Lower leg skin (tissue), 4 donors: Measurements from ENCODE around the gene GLOD5. TPM values are rescaled to one million over a fixed set of nuclear protein-coding genes. Genes with fewer than 3 reads are reported as not detected.
"Not testable (repeated sequence)": the region's sequence is repeated elsewhere in the genome, so short reads cannot be mapped to it uniquely, and the experiment has no call there.

Experiments
- DNase-seq, 2 donors: peaks; one replicate each; pipeline ENCODE4 v3.0.0-alpha.2; 2019; ENCODE audit warnings: low spot score in 2 of 2
- H3K4me3 ChIP-seq: fragments of 200-600 bp; sonication (generic); 2 replicates; pipeline ENCODE4 v1.5.1; 2017; ENCODE audit warnings: mild to moderate bottlenecking, low read depth; ENCODE audit not compliant: poor library complexity, severe bottlenecking
- CTCF ChIP-seq, 3 donors: fragments of 450-650 bp; IDR thresholded peaks; one replicate each; pipeline ENCODE4 v1.5.1; 2016; ENCODE audit warnings: antibody characterized with exemption in 3 of 3, mild to moderate bottlenecking in 3 of 3, moderate library complexity in 2 of 3
- POLR2A ChIP-seq, 2 donors: fragments of 450-650 bp; IDR thresholded peaks; one replicate each; pipeline ENCODE4 v1.6.1; 2016 to 2017; ENCODE audit warnings: antibody characterized with exemption in 2 of 2, mild to moderate bottlenecking in 1 of 2, moderate library complexity in 1 of 2
- WGBS, 2 donors: methylation state at CpG; one replicate each; pipeline ENCODE4 v1.1.5; 2018; 5-methylcytosine and 5-hydroxymethylcytosine counted together
- intact Hi-C: fragments of 100-400 bp; cut with DNase I; formaldehyde crosslinking; loops from one replicate; pipeline ENCODE4 v1.15.0; 2023; ENCODE audit warnings: low total_unique reads
- total RNA-seq, 4 donors: library from RNA; depleted of rRNA; stranded (reverse); fragments of >200 nt; gene quantifications; one replicate each; pipeline ENCODE4 v1.1.0, GENCODE V29; 2016

Gene GLOD5
- total RNA-seq, 4 donors from 2014 or later = not detected

- 72 to 94% methylated on average over 2 to 9 of the region's 16 CpGs for WGBS, 2 donors
- H3K4me3 ChIP-seq = no peak overlapping the region
- no peak for DNase-seq
- intact Hi-C loops = no loop called here
- TF ChIP-seq POLR2A (IDR thresholded peaks at IDR 0.05) (no peak), CTCF (IDR thresholded peaks at IDR 0.05) (no peak)
These were observed 56.6 kb downstream of the GLOD5 start for GRCh38 chrX:48818098-48818497.

GRCh38 chrX:48818866-48819265, 57.3 kb downstream of the GLOD5 start:
- DNase-seq = no peak
- TF ChIP-seq CTCF (IDR thresholded peaks at IDR 0.05) = no peak
- no peak for TF ChIP-seq POLR2A (IDR thresholded peaks at IDR 0.05)
- no peak overlapping the region for H3K4me3 ChIP-seq
- WGBS, 2 donors = 89 to 100% methylated on average over 3 to 4 of the region's 4 CpGs
- intact Hi-C loops = no loop called here

- WGBS, 2 donors = 80 to 84% methylated on average over 9 of the region's 9 CpGs
- H3K4me3 ChIP-seq, intact Hi-C loops, DNase-seq: not testable (repeated sequence)
These were observed 57.8 kb downstream of the GLOD5 start for GRCh38 chrX:48819394-48819793.

- 94% methylated on average over 3 of the region's 6 CpGs; no CpG with 5 or more reads in 1 of the 2 donors for WGBS, 2 donors
These were observed 61.5 kb downstream of the GLOD5 start for GRCh38 chrX:48823053-48823452.

More at GRCh38 chrX:48823053-48823452, 61.5 kb downstream of the GLOD5 start:
- no peak for TF ChIP-seq CTCF (IDR thresholded peaks at IDR 0.05)
- no peak for TF ChIP-seq POLR2A (IDR thresholded peaks at IDR 0.05)
- no peak for DNase-seq
- intact Hi-C loops = no loop called here
- H3K4me3 ChIP-seq = no peak overlapping the region

Other genes starting within 250 kb of the GLOD5 start
- 10 to 100 TPM; 43.5 to 87.0 (median 64.1) TPM for gene EBP, start 239.9 kb upstream of the GLOD5 start, total RNA-seq
- 10 to 100 TPM; 11.6 to 43.8 (median 16.2) TPM for gene TBC1D25, start 222.0 kb upstream of the GLOD5 start, total RNA-seq
- 100 to 1,000 TPM; 162 to 207 (median 198) TPM for gene RBM3, start 187.3 kb upstream of the GLOD5 start, total RNA-seq
- 100 to 1,000 TPM in 3 of 4 donors, 10 to 100 TPM in 1; 87.8 to 143 (median 121) TPM for gene WDR13, start 164.3 kb upstream of the GLOD5 start, total RNA-seq
- 1 to 10 TPM; 1.3 to 4.1 (median 3.2) TPM for gene WAS, start 77.9 kb upstream of the GLOD5 start, total RNA-seq
- gene SUV39H1, start 65.0 kb upstream of the GLOD5 start, total RNA-seq = 10 to 100 TPM in 1 of 4 donors, 1 to 10 TPM in 3; 6.7 to 15.0 (median 9.2) TPM
- not detected for gene GATA1, start 24.8 kb downstream of the GLOD5 start, total RNA-seq
- 10 to 100 TPM; 55.3 to 90.2 (median 67.9) TPM for gene HDAC6, start 40.3 kb downstream of the GLOD5 start, total RNA-seq
- not detected for gene ERAS, start 64.8 kb downstream of the GLOD5 start, total RNA-seq
- gene PCSK1N, start 73.9 kb downstream of the GLOD5 start, total RNA-seq = 10 to 100 TPM in 2 of 4 donors, 1 to 10 TPM in 2; 2.9 to 16.7 (median 8.5) TPM
- 10 to 100 TPM; 37.1 to 46.2 (median 42.2) TPM for gene TIMM17B, start 136.0 kb downstream of the GLOD5 start, total RNA-seq
- gene PQBP1, start 136.2 kb downstream of the GLOD5 start, total RNA-seq = 10 to 100 TPM; 68.0 to 88.6 (median 73.6) TPM
- gene SLC35A2, start 149.9 kb downstream of the GLOD5 start, total RNA-seq = 10 to 100 TPM; 14.0 to 27.9 (median 25.4) TPM
- gene PIM2, start 157.3 kb downstream of the GLOD5 start, total RNA-seq = 10 to 100 TPM in 1 of 4 donors, 1 to 10 TPM in 3; 5.2 to 10.3 (median 8.3) TPM
- gene OTUD5, start 195.9 kb downstream of the GLOD5 start, total RNA-seq = 10 to 100 TPM; 47.2 to 66.8 (median 53.6) TPM
- under 1 TPM; 0.08 to 0.72 (median 0.33) TPM for gene KCND1, start 210.1 kb downstream of the GLOD5 start, total RNA-seq
- gene GRIPAP1, start 240.5 kb downstream of the GLOD5 start, total RNA-seq = 10 to 100 TPM; 30.0 to 43.7 (median 32.4) TPM